ENCODE results near the gene RNF213. TPM values are rescaled to one million over a fixed set of nuclear protein-coding genes. Genes with fewer than 3 reads are reported as not detected.

The RNF213 gene
- total and polyA plus RNA-seq, 9 donors, result 21.5 to 89.1 (median 50.8) TPM

DNA sequence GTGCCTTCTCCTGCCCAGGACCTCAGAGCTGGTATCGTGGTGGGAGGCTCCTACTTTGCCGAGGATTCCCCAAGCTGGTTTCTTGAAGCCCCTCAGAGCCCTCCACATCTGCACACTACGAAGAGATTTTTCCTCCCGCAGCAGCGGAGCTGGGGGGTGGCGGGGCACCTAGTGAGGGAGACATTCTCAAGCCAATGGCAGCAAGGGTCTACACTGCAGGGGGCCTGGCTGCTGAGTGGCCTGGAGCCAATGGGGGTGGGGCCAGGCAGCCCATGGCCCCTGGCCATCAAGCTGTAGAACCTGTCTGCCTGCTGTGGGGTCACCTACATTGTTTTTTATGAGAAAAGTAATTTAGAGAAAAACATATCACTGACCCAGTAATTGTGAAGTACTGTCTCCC is 35.4 kb upstream of the RNF213 start:
- intact Hi-C loops (cut with DNase I), result no loop called here
- WGBS, 3 donors, result 84 to 93% (median 87%) methylated on average over 6 of the region's 6 CpGs
- Histone ChIP-seq H3K27ac (no peak overlapping the region), H3K27me3 (no peaks in the 10 kb centered on the region), H3K36me3 (no peaks in the 10 kb centered on the region), H3K4me3 (no peak overlapping the region), H3K4me1 (ENCODE audit: insufficient read depth) (peaks cover 7% of the 10 kb centered on the region), H3K9me3 (no peaks in the 10 kb centered on the region)
- DNase-seq, result no peak
- no peak for TF ChIP-seq EP300 (IDR thresholded peaks at IDR 0.05)
- no peak for TF ChIP-seq POLR2A (IDR thresholded peaks at IDR 0.05)
- TF ChIP-seq CTCF (IDR thresholded peaks at IDR 0.05), result no peak

DNA sequence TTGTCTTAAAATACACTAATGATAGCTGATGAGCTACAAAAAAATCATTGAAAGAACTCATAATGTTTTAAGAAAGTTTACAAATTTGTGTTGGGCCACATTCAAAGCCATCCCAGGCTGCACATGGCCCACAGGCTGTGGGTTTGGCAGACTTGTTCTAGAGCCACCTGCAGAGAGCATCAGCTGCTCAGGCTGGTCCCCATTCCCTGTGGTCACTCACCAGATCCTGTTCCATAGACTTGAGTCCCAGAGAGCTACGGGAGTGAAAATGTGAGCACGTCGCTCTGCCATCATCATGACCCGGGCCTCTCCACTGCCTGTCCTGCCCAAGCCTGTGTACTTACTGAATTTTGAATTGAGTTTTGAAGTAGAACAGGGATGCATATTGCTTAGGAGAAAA is 33.5 kb upstream of the RNF213 start:
- Histone ChIP-seq H3K36me3 (no peaks in the 10 kb centered on the region), H3K27me3 (no peaks in the 10 kb centered on the region), H3K27ac (no peak overlapping the region), H3K9me3 (no peaks in the 10 kb centered on the region), H3K4me1 (ENCODE audit: insufficient read depth) (peaks cover 5% of the 10 kb centered on the region), H3K4me3 (no peak overlapping the region)
- no peak for TF ChIP-seq POLR2A (IDR thresholded peaks at IDR 0.05)
- TF ChIP-seq EP300 (IDR thresholded peaks at IDR 0.05), result no peak
- no peak for TF ChIP-seq CTCF (IDR thresholded peaks at IDR 0.05)
- intact Hi-C loops (cut with DNase I), result no loop called here
- WGBS, 3 donors, result 88 to 95% (median 94%) methylated on average over 4 of the region's 4 CpGs
- no peak for DNase-seq

GRCh38 chr17:80227666-80228065 is 33.0 kb upstream of the RNF213 start:
- Histone ChIP-seq H3K36me3 (no peaks in the 10 kb centered on the region), H3K27me3 (no peaks in the 10 kb centered on the region), H3K4me1 (ENCODE audit: insufficient read depth) (peaks cover 5% of the 10 kb centered on the region), H3K27ac (no peak overlapping the region), H3K4me3 (no peak overlapping the region), H3K9me3 (no peaks in the 10 kb centered on the region)
- intact Hi-C loops (cut with DNase I), result no loop called here
- TF ChIP-seq EP300 (IDR thresholded peaks at IDR 0.05) (no peak), CTCF (IDR thresholded peaks at IDR 0.05) (no peak), POLR2A (IDR thresholded peaks at IDR 0.05) (no peak)
- DNase-seq, result no peak
- WGBS, 3 donors, result 90 to 92% (median 92%) methylated on average over 11 of the region's 11 CpGs

GRCh38 chr17:80228477-80228876 is 32.2 kb upstream of the RNF213 start:
- intact Hi-C loops (cut with DNase I), result no loop called here
- Histone ChIP-seq H3K27me3 (no peaks in the 10 kb centered on the region), H3K36me3 (no peaks in the 10 kb centered on the region), H3K4me1 (ENCODE audit: insufficient read depth) (peaks cover 5% of the 10 kb centered on the region), H3K4me3 (no peak overlapping the region), H3K27ac (no peak overlapping the region), H3K9me3 (peaks cover 0 to under 1% of the 10 kb centered on the region in 2 donors)
- DNase-seq, result no peak
- WGBS, 3 donors, result 87 to 92% (median 88%) methylated on average over 14 of the region's 14 CpGs
- TF ChIP-seq POLR2A (IDR thresholded peaks at IDR 0.05), result no peak
- no peak for TF ChIP-seq CTCF (IDR thresholded peaks at IDR 0.05)
- no peak for TF ChIP-seq EP300 (IDR thresholded peaks at IDR 0.05)
